ENCODE data around the gene ARSA. TPM values are rescaled to one million over a fixed set of nuclear protein-coding genes. Genes with fewer than 3 reads are reported as not detected.

Gene ARSA
- total and polyA plus RNA-seq, 2 of the 13 experiments (the other 11 are each of a cell fraction or from before 2014, with no cell fraction given) = 9.0 to 11.5 TPM

DNA sequence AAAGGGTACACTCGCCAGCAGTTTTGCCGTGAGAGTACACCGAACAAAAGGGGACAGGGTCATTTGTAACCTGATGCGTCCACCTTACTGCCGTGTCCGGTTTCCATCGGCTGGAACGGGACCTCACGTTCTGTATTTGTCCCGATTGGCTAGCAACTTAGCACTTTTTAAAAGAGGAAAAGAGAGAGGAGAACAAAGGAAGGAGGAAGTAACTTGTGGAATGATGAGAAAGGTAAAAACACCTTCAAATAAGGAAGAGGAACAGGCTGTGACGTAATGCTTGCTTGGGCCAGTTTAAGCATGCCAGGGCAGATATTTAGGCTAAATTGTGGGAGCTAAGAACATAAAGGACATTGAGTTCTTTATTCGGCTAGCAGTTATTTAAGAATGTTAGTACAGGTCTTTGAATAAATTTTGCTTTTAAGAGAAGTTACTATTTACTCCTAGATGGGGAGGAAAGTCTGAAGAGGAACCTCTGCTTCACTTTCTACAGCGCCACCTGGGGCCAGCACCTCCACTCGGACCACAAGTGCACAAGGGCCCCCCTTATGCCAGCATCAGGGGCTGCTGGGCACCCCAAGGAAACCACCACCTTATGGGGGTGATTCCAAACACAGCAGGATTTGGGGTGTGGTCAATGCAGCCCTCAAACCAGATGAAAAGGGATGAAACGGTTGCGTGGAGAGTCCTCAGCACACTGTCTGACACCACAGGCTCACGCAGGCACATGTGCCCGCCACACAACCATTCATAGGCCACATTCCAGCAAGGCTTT lies 5.8 kb downstream of the ARSA start (continued):
- TF ChIP-seq, protein P1, sequence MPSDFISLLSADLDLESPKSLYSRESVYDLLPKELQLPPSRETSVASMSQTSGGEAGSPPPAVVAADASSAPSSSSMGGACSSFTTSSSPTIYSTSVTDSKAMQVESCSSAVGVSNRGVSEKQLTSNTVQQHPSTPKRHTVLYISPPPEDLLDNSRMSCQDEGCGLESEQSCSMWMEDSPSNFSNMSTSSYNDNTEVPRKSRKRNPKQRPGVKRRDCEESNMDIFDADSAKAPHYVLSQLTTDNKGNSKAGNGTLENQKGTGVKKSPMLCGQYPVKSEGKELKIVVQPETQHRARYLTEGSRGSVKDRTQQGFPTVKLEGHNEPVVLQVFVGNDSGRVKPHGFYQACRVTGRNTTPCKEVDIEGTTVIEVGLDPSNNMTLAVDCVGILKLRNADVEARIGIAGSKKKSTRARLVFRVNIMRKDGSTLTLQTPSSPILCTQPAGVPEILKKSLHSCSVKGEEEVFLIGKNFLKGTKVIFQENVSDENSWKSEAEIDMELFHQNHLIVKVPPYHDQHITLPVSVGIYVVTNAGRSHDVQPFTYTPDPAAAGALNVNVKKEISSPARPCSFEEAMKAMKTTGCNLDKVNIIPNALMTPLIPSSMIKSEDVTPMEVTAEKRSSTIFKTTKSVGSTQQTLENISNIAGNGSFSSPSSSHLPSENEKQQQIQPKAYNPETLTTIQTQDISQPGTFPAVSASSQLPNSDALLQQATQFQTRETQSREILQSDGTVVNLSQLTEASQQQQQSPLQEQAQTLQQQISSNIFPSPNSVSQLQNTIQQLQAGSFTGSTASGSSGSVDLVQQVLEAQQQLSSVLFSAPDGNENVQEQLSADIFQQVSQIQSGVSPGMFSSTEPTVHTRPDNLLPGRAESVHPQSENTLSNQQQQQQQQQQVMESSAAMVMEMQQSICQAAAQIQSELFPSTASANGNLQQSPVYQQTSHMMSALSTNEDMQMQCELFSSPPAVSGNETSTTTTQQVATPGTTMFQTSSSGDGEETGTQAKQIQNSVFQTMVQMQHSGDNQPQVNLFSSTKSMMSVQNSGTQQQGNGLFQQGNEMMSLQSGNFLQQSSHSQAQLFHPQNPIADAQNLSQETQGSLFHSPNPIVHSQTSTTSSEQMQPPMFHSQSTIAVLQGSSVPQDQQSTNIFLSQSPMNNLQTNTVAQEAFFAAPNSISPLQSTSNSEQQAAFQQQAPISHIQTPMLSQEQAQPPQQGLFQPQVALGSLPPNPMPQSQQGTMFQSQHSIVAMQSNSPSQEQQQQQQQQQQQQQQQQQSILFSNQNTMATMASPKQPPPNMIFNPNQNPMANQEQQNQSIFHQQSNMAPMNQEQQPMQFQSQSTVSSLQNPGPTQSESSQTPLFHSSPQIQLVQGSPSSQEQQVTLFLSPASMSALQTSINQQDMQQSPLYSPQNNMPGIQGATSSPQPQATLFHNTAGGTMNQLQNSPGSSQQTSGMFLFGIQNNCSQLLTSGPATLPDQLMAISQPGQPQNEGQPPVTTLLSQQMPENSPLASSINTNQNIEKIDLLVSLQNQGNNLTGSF (CRISPR knock-in tag; IDR thresholded peaks at IDR 0.05) = no peak
- TF ChIP-seq, protein P2, sequence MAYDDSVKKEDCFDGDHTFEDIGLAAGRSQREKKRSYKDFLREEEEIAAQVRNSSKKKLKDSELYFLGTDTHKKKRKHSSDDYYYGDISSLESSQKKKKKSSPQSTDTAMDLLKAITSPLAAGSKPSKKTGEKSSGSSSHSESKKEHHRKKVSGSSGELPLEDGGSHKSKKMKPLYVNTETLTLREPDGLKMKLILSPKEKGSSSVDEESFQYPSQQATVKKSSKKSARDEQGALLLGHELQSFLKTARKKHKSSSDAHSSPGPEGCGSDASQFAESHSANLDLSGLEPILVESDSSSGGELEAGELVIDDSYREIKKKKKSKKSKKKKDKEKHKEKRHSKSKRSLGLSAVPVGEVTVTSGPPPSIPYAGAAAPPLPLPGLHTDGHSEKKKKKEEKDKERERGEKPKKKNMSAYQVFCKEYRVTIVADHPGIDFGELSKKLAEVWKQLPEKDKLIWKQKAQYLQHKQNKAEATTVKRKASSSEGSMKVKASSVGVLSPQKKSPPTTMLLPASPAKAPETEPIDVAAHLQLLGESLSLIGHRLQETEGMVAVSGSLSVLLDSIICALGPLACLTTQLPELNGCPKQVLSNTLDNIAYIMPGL (CRISPR knock-in tag; IDR thresholded peaks at IDR 0.05; ENCODE audit: borderline replicate concordance in 1 of 2, low read depth in 1 of 2) = 0 out of 4 replicates have a peak, but pooled peaks of 1 of the 2 experiments have one; percentile 41
- TF ChIP-seq, protein P3, sequence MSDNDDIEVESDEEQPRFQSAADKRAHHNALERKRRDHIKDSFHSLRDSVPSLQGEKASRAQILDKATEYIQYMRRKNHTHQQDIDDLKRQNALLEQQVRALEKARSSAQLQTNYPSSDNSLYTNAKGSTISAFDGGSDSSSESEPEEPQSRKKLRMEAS (IDR thresholded peaks at IDR 0.05) = no peak
- TF ChIP-seq NR2F6 (IDR thresholded peaks at IDR 0.05) = no peak
- TF ChIP-seq NR2F6 (CRISPR knock-in tag; IDR thresholded peaks at IDR 0.05) = no peak
- no peak for TF ChIP-seq MAZ (IDR thresholded peaks at IDR 0.05; ENCODE audit: borderline replicate concordance, low read depth, low read length)
- TF ChIP-seq MAZ (CRISPR knock-in tag; IDR thresholded peaks at IDR 0.05; ENCODE audit: low read depth) = no peak
- TF ChIP-seq, protein P4, sequence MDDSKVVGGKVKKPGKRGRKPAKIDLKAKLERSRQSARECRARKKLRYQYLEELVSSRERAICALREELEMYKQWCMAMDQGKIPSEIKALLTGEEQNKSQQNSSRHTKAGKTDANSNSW (CRISPR knock-in tag; IDR thresholded peaks at IDR 0.05; ENCODE audit: borderline replicate concordance) = no peak
- TF ChIP-seq ATRX (CRISPR knock-in tag; IDR thresholded peaks at IDR 0.05; ENCODE audit: borderline replicate concordance) = no peak
- peak; percentile 72 for TF ChIP-seq ATF7 (IDR thresholded peaks at IDR 0.05)
- TF ChIP-seq ATF7 (CRISPR knock-in tag; IDR thresholded peaks at IDR 0.05) = no peak
- TF ChIP-seq, protein P5, sequence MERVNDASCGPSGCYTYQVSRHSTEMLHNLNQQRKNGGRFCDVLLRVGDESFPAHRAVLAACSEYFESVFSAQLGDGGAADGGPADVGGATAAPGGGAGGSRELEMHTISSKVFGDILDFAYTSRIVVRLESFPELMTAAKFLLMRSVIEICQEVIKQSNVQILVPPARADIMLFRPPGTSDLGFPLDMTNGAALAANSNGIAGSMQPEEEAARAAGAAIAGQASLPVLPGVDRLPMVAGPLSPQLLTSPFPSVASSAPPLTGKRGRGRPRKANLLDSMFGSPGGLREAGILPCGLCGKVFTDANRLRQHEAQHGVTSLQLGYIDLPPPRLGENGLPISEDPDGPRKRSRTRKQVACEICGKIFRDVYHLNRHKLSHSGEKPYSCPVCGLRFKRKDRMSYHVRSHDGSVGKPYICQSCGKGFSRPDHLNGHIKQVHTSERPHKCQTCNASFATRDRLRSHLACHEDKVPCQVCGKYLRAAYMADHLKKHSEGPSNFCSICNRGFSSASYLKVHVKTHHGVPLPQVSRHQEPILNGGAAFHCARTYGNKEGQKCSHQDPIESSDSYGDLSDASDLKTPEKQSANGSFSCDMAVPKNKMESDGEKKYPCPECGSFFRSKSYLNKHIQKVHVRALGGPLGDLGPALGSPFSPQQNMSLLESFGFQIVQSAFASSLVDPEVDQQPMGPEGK (CRISPR knock-in tag; IDR thresholded peaks at IDR 0.05) = peak; percentile 21; the same call in 1 of the 2 replicates
- peak; percentile 24; the same call in 1 of the 2 replicates for TF ChIP-seq CEBPG (CRISPR knock-in tag; IDR thresholded peaks at IDR 0.05)
- TF ChIP-seq HOXA5 (CRISPR knock-in tag; IDR thresholded peaks at IDR 0.05) = no peak
- TF ChIP-seq, protein P6, sequence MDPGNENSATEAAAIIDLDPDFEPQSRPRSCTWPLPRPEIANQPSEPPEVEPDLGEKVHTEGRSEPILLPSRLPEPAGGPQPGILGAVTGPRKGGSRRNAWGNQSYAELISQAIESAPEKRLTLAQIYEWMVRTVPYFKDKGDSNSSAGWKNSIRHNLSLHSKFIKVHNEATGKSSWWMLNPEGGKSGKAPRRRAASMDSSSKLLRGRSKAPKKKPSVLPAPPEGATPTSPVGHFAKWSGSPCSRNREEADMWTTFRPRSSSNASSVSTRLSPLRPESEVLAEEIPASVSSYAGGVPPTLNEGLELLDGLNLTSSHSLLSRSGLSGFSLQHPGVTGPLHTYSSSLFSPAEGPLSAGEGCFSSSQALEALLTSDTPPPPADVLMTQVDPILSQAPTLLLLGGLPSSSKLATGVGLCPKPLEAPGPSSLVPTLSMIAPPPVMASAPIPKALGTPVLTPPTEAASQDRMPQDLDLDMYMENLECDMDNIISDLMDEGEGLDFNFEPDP (CRISPR knock-in tag; conservative IDR thresholded peaks at IDR 0.05) = no peak
- no peak for TF ChIP-seq ZNF607 (CRISPR knock-in tag; IDR thresholded peaks at IDR 0.05; ENCODE audit: borderline replicate concordance)
- no peak for TF ChIP-seq SP2 (CRISPR knock-in tag; IDR thresholded peaks at IDR 0.05)
- TF ChIP-seq FOXM1 (CRISPR knock-in tag; IDR thresholded peaks at IDR 0.05) = no peak
- TF ChIP-seq KLF13 (CRISPR knock-in tag; IDR thresholded peaks at IDR 0.05) = no peak

Data from HepG2 (cell line).